Stimulated activated effector memory CD8-positive, alpha-beta T cell treated with anti-CD3 and anti-CD28 coated beads, Interleukin-12 subunit alpha, Interleukin-12 subunit beta, amount 100 ng/mL, for 72 hours (primary cell): ENCODE measurements around the gene CHMP1A.

Experiments used
- ATAC-seq: fragments of 150-1000 bp; cut with Tn5 transposase; 2 replicates; pipeline ENCODE4 v1.10.0; 2021
- DNase-seq, 2 donors: peaks; one replicate each; pipeline ENCODE4 v3.0.0; 2021 to 2022; ENCODE audit warnings: low spot score in 2 of 2
- H3K27ac Mint-ChIP-seq: one replicate; pipeline ENCODE4 v1.8.0; 2022; ENCODE audit warnings: mild to moderate bottlenecking, mixed read lengths
- H3K36me3 Mint-ChIP-seq: one replicate; pipeline ENCODE4 v1.8.0; 2022; ENCODE audit warnings: mild to moderate bottlenecking, mixed read lengths
- H3K4me1 Mint-ChIP-seq: one replicate; pipeline ENCODE4 v1.8.0; 2022; ENCODE audit warnings: mixed read lengths
- H3K4me3 Mint-ChIP-seq: one replicate; pipeline ENCODE4 v1.8.0; 2022; ENCODE audit warnings: mild to moderate bottlenecking, mixed read lengths
- H3K9me3 Mint-ChIP-seq: one replicate; pipeline ENCODE4 v1.8.0; 2022; ENCODE audit warnings: mixed read lengths

Gene CHMP1A

GRCh38 chr16:89629827-89630610 is 27.5 kb downstream of the CHMP1A start:
- no peaks in the 10 kb centered on the region for H3K9me3 Mint-ChIP-seq
- H3K4me3 Mint-ChIP-seq: no peak overlapping the region
- ATAC-seq: peak; percentile 69
- no peaks in the 10 kb centered on the region for H3K4me1 Mint-ChIP-seq
- DNase-seq: no peak
- H3K27ac Mint-ChIP-seq: no peak overlapping the region
- H3K36me3 Mint-ChIP-seq: no peaks in the 10 kb centered on the region

GRCh38 chr16:89624777-89625761 is 32.4 kb downstream of the CHMP1A start:
- no peak for DNase-seq

DNA sequence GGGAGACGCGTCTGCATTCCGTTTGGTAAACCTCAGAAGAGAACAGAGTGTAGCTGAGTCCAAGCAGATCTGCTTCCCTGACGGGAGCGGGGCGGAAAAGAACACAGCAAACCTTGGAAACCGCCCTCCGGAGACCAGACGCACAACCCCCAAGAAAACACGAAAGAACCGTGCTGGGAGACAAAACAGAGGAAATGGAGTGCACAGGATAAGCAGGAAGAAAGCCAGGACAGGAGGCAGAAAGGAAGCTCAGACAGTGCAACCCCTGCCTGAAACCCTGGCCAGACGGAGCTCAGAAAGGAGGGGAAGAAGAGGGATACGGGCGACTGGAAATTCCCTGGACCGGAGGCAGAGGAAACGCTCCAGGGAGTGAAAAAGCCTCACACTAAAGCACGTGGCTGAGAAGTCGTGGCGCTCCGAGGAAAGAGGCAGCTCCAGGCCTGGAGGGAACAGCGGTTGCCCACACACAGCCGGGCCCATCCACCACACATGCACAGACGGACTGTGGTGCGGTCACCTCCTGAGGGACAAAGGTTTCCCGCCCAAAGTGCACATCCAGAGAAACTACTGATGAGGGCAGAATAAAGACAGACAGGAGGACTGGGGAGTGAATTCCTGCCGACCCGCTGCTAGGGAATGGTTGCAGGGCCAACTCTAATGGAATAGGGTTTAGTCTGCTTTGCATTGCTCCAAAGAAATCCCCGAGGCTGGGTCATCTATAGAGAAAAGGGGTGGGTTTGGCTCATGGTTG is 33.8 kb downstream of the CHMP1A start:
- Mint-ChIP-seq H3K4me1 (no peaks in the 10 kb centered on the region), H3K27ac (no peak overlapping the region), H3K4me3 (no peak overlapping the region), H3K36me3 (no peaks in the 10 kb centered on the region), H3K9me3 (no peaks in the 10 kb centered on the region)
- DNase-seq (no peak), ATAC-seq (no peak)

More at GRCh38 chr16:89624777-89625761, 32.4 kb downstream of the CHMP1A start:
- no peaks in the 10 kb centered on the region for H3K9me3 Mint-ChIP-seq
- no peak for ATAC-seq
- H3K4me3 Mint-ChIP-seq: no peak overlapping the region
- H3K27ac Mint-ChIP-seq: no peak overlapping the region
- no peaks in the 10 kb centered on the region for H3K4me1 Mint-ChIP-seq
- H3K36me3 Mint-ChIP-seq: no peaks in the 10 kb centered on the region

- H3K9me3 Mint-ChIP-seq: no peaks in the 10 kb centered on the region
- H3K4me1 Mint-ChIP-seq: peaks cover 5% of the 10 kb centered on the region
- no peak overlapping the region for H3K27ac Mint-ChIP-seq
- no peak for DNase-seq
- H3K36me3 Mint-ChIP-seq: peaks cover under 1% of the 10 kb centered on the region
- ATAC-seq: no peak
- H3K4me3 Mint-ChIP-seq: no peak overlapping the region
Observed at GRCh38 chr16:89621698-89622409, 35.7 kb downstream of the CHMP1A start.

DNA sequence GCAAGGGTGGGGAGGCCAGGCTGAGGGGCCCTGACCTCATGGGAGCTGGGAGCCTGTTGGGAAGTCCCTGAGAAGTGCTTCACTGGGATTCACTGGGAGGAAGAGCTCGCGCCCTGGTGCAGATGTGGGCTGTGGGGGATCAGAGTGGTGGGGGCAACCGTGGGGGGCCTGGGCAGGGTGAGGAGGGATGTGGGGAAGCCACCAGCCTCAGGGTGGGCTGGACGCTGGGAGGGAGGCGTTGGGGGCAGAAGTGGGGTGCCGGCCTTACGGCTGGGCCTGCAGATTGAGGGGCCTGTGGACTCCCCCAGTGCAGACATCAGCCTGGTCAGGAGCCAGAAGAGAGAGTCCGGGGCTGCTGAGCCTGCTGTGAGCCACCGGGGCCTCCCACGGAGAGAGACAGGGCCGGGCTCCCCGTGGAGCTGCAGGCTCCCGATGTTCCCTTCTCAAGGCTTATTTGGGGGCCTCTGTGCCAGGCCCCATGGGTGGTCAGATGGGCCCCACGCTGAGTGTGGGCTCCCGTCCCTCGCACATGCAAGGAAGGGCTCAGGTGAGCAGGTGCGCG is 36.3 kb downstream of the CHMP1A start:
- peaks cover 11% of the 10 kb centered on the region for H3K4me1 Mint-ChIP-seq
- H3K36me3 Mint-ChIP-seq: peaks cover 7% of the 10 kb centered on the region
- peaks cover 3% of the 10 kb centered on the region for H3K9me3 Mint-ChIP-seq
- no peak overlapping the region for H3K4me3 Mint-ChIP-seq
- no peak overlapping the region for H3K27ac Mint-ChIP-seq
- ATAC-seq (no peak), DNase-seq (no peak)

GRCh38 chr16:89620406-89620841 is 37.1 kb downstream of the CHMP1A start:
- no peak for ATAC-seq
- Mint-ChIP-seq H3K27ac (no peak overlapping the region), H3K4me3 (no peak overlapping the region)

DNA sequence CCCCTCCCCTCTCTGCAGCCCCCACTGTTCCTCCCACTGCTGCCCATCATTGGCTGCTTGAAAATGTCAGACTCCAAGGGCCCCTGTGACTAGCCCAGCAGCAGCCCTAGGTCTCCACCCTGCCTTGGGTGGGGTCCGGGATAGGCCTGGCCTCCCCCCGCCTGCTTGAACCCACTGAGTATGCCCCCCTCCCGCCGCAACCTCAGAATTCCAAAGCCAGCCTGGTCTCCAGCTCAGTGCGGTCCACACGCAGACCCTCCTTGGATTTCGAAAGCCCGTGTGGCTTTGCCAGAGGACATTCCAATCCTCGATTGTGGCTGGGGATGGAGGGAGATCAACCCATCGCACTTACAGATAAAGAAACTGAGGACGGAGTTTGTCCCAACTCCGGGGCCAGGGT is 37.7 kb downstream of the CHMP1A start:
- DNase-seq: no peak
- H3K27ac Mint-ChIP-seq: no peak overlapping the region
- peaks cover 10% of the 10 kb centered on the region for H3K36me3 Mint-ChIP-seq
- ATAC-seq: no peak
- peaks cover 14% of the 10 kb centered on the region for H3K4me1 Mint-ChIP-seq
- H3K4me3 Mint-ChIP-seq: no peak overlapping the region
- peaks cover 3% of the 10 kb centered on the region for H3K9me3 Mint-ChIP-seq

More at GRCh38 chr16:89620406-89620841, 37.1 kb downstream of the CHMP1A start:
- no peak for DNase-seq
- Mint-ChIP-seq H3K9me3 (peaks cover 3% of the 10 kb centered on the region), H3K4me1 (peaks cover 14% of the 10 kb centered on the region), H3K36me3 (peaks cover 10% of the 10 kb centered on the region)

GRCh38 chr16:89618109-89618998 is 39.2 kb downstream of the CHMP1A start:
- peaks cover 10% of the 10 kb centered on the region for H3K36me3 Mint-ChIP-seq
- H3K4me3 Mint-ChIP-seq: no peak overlapping the region
- H3K27ac Mint-ChIP-seq: no peak overlapping the region
- peaks cover 14% of the 10 kb centered on the region for H3K4me1 Mint-ChIP-seq
- peaks cover 3% of the 10 kb centered on the region for H3K9me3 Mint-ChIP-seq
- no peak for ATAC-seq
- DNase-seq: no peak

DNA sequence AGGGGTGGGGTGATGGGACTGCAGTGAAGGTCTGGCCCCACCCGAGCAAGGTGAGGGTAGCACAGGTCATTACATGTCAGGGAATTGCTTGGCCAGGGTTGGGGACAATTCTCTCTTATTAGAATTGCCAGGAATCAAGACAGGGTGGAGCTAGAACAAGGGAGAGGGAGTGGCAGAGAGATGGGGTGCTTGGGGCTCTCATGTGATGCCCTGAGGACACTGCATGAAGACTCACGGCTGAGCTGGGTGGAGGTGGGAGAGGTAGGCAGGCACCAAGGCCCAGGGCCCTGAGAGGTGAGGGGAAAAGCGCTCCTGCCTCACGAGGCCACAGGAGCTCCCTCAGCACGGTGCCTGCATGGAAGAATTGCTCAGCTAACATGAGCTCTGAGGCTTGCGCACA is 40.5 kb downstream of the CHMP1A start:
- DNase-seq: no peak
- peaks cover 14% of the 10 kb centered on the region for H3K4me1 Mint-ChIP-seq
- peak overlapping the region; percentile 98 for H3K27ac Mint-ChIP-seq
- peaks cover 3% of the 10 kb centered on the region for H3K9me3 Mint-ChIP-seq
- no peak overlapping the region for H3K4me3 Mint-ChIP-seq
- ATAC-seq: peak; percentile 34
- H3K36me3 Mint-ChIP-seq: peaks cover 19% of the 10 kb centered on the region

GRCh38 chr16:89616623-89617022 is 40.9 kb downstream of the CHMP1A start:
- Mint-ChIP-seq H3K27ac (peak overlapping the region; percentile 98), H3K9me3 (peaks cover 3% of the 10 kb centered on the region), H3K4me1 (peaks cover 14% of the 10 kb centered on the region), H3K36me3 (peaks cover 19% of the 10 kb centered on the region), H3K4me3 (no peak overlapping the region)
- DNase-seq (no peak), ATAC-seq (no peak)

DNA sequence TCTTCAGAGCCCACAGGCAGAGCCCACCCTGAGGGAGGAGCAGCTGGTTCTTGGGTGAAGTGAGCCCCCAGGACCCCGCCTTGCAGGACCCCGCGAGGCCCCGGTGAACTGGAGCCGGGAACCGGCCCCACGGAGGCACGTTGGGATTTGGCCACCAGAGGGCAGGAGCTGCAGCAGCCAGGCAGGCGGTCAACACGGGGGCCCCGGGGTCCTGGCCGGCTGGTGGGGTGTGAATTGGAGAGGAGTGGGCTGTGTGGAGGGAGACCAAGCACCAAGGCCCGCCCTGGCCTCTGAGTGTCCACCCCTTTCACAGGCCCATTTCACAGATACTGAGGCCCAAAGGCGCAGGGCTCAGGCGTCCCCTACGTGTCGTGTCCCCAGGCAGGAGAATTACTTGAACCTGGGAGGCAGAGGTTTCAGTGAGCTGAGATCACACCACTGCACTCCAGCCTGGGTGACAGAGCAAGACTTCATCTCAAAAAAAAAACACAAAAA is 41.9 kb downstream of the CHMP1A start:
- Mint-ChIP-seq H3K9me3 (peaks cover 3% of the 10 kb centered on the region), H3K27ac (peak overlapping the region; percentile 98), H3K36me3 (peaks cover 19% of the 10 kb centered on the region), H3K4me1 (peaks cover 14% of the 10 kb centered on the region), H3K4me3 (no peak overlapping the region)
- DNase-seq: no peak
- no peak for ATAC-seq

GRCh38 chr16:89615176-89615575 is 42.3 kb downstream of the CHMP1A start:
- H3K36me3 Mint-ChIP-seq: peaks cover 19% of the 10 kb centered on the region
- ATAC-seq (no peak), DNase-seq (no peak)
- H3K4me1 Mint-ChIP-seq: peaks cover 14% of the 10 kb centered on the region
- H3K4me3 Mint-ChIP-seq: no peak overlapping the region
- peaks cover 3% of the 10 kb centered on the region for H3K9me3 Mint-ChIP-seq
- H3K27ac Mint-ChIP-seq: no peak overlapping the region

DNA sequence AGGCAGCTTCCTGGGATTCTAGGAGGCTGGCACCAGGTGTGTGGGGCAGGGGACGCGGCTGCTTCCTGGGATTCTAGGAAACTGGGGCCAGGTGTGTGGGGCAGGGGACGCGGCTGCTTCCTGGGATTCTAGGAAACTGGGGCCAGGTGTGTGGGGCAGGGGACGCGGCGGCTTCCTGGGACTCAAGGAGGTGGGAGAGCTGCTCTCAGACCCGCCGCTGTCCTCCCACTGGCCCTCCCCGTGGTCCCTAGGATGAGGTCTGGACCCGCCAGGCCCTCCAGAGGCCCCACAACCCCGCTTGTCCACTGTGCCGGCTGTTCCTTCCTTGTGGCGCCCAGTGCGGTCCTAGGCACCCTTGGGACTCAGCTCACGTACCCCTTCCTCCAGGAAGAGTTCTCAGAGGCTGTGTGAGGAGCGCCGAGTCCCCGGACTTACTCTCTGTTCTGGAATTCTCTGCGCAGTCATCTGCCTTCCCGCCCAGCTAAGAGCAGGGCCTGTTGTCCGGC is 43.5 kb downstream of the CHMP1A start:
- no peak overlapping the region for H3K27ac Mint-ChIP-seq
- no peak for ATAC-seq
- H3K4me1 Mint-ChIP-seq: peaks cover 14% of the 10 kb centered on the region
- no peak for DNase-seq
- no peak overlapping the region for H3K4me3 Mint-ChIP-seq
- H3K9me3 Mint-ChIP-seq: peaks cover 3% of the 10 kb centered on the region
- H3K36me3 Mint-ChIP-seq: peaks cover 19% of the 10 kb centered on the region
